HL-60 (cell line): Measurements from ENCODE around the gene IL17F.

ENCODE experiments used
- DNase-seq, 2 experiments: peaks; one replicate each; pipeline ENCODE4 v3.0.0-alpha.2; 2010 to 2020; ENCODE audit warnings: low read depth in 1 of 2, low spot score in 1 of 2
- H3K27ac ChIP-seq: fragments of 250-450 bp; sonication (Bioruptor Pico); replicated peaks from 2 replicates; pipeline ENCODE4 v1.5.1; 2020; ENCODE audit warnings: mild to moderate bottlenecking, moderate library complexity
- H3K27me3 ChIP-seq: fragments of 250-450 bp; sonication (Bioruptor Pico); 2 replicates; pipeline ENCODE4 v1.5.1; 2021; ENCODE audit warnings: mild to moderate bottlenecking, moderate library complexity; ENCODE audit not compliant: insufficient read depth, poor library complexity, severe bottlenecking
- H3K4me3 ChIP-seq: replicated peaks from 2 replicates; pipeline ENCODE4 v1.5.1; 2011; ENCODE audit warnings: mild to moderate bottlenecking, control low read depth, low read length; ENCODE audit not compliant: insufficient read depth
- CTCF ChIP-seq: IDR thresholded peaks from one replicate; pipeline ENCODE4 v1.5.1; 2011; ENCODE audit warnings: low read length, control low read depth, inconsistent platforms; ENCODE audit not compliant: insufficient read depth
- GABPA ChIP-seq: IDR thresholded peaks from 2 replicates; pipeline ENCODE4 v1.6.1; 2012; ENCODE audit warnings: low read depth
- POLR2AphosphoS5 ChIP-seq: IDR thresholded peaks from 2 replicates; pipeline ENCODE4 v1.6.1; 2012; ENCODE audit warnings: low read depth
- SPI1 ChIP-seq: IDR thresholded peaks from 2 replicates; pipeline ENCODE4 v1.6.1; 2012; ENCODE audit warnings: low read depth, mild to moderate bottlenecking, borderline replicate concordance
- TF ChIP-seq, protein P1 (sequence below): IDR thresholded peaks from 2 replicates; pipeline ENCODE4 v1.6.1; 2012; ENCODE audit warnings: low read depth; ENCODE audit not compliant: insufficient replicate concordance

Gene IL17F

GRCh38 chr6:52263709-52264540 lies 19.6 kb upstream of the IL17F start:
- TF ChIP-seq GABPA (no peak), SPI1 (no peak), POLR2AphosphoS5 (no peak), CTCF (peak; percentile 99)
- Histone ChIP-seq H3K27ac (no peak overlapping the region), H3K27me3 (no peaks in the 10 kb centered on the region), H3K4me3 (no peak overlapping the region)
- DNase-seq: peak in 1 of 2 experiments; percentile 62

GRCh38 chr6:52262620-52263344 lies 18.5 kb upstream of the IL17F start:
- Histone ChIP-seq H3K27ac (no peak overlapping the region), H3K4me3 (no peak overlapping the region), H3K27me3 (no peaks in the 10 kb centered on the region)
- DNase-seq: no peak
- TF ChIP-seq SPI1: no peak
- TF ChIP-seq POLR2AphosphoS5: 0 out of 2 replicates have a peak, but pooled peaks have one; percentile 17
- TF ChIP-seq GABPA: no peak
- TF ChIP-seq CTCF: no peak

- no peak overlapping the region for H3K27ac ChIP-seq
- TF ChIP-seq GABPA (no peak), POLR2AphosphoS5 (no peak), SPI1 (no peak), CTCF (no peak)
- TF ChIP-seq, protein P1, sequence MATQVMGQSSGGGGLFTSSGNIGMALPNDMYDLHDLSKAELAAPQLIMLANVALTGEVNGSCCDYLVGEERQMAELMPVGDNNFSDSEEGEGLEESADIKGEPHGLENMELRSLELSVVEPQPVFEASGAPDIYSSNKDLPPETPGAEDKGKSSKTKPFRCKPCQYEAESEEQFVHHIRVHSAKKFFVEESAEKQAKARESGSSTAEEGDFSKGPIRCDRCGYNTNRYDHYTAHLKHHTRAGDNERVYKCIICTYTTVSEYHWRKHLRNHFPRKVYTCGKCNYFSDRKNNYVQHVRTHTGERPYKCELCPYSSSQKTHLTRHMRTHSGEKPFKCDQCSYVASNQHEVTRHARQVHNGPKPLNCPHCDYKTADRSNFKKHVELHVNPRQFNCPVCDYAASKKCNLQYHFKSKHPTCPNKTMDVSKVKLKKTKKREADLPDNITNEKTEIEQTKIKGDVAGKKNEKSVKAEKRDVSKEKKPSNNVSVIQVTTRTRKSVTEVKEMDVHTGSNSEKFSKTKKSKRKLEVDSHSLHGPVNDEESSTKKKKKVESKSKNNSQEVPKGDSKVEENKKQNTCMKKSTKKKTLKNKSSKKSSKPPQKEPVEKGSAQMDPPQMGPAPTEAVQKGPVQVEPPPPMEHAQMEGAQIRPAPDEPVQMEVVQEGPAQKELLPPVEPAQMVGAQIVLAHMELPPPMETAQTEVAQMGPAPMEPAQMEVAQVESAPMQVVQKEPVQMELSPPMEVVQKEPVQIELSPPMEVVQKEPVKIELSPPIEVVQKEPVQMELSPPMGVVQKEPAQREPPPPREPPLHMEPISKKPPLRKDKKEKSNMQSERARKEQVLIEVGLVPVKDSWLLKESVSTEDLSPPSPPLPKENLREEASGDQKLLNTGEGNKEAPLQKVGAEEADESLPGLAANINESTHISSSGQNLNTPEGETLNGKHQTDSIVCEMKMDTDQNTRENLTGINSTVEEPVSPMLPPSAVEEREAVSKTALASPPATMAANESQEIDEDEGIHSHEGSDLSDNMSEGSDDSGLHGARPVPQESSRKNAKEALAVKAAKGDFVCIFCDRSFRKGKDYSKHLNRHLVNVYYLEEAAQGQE: no peak
Observed at GRCh38 chr6:52261229-52261628, 16.9 kb upstream of the IL17F start.

GRCh38 chr6:52260634-52261033 lies 16.3 kb upstream of the IL17F start:
- 0 out of 2 replicates have a peak, but pooled peaks have one; percentile 19 for TF ChIP-seq POLR2AphosphoS5
- TF ChIP-seq, protein P1: no peak
- no peaks in the 10 kb centered on the region for H3K27me3 ChIP-seq
- H3K27ac ChIP-seq: no peak overlapping the region
- H3K4me3 ChIP-seq: no peak overlapping the region
- no peak for DNase-seq

More at GRCh38 chr6:52261229-52261628, 16.9 kb upstream of the IL17F start:
- DNase-seq: no peak
- Histone ChIP-seq H3K27me3 (no peaks in the 10 kb centered on the region), H3K4me3 (no peak overlapping the region)
